C4-2B (cell line): ENCODE measurements around the gene DBNDD2.

ENCODE experiments used
- H3K27ac ChIP-seq: fragments of 450-650 bp; 2 replicates; pipeline ENCODE4 v1.5.1; 2017
- ZFX ChIP-seq: fragments of 450-650 bp; IDR thresholded peaks from 2 replicates; pipeline ENCODE4 v1.6.1; 2017
- TF ChIP-seq, protein P1 (sequence below): fragments of 450-650 bp; conservative IDR thresholded peaks from 2 replicates; pipeline ENCODE4 v1.5.1; 2017; ENCODE audit warnings: mild to moderate bottlenecking

The DBNDD2 gene

GRCh38 chr20:45372646-45373352, 35.3 kb upstream of the DBNDD2 start:
- no peak overlapping the region for H3K27ac ChIP-seq
- TF ChIP-seq ZFX, result no peak
- TF ChIP-seq, protein P1, sequence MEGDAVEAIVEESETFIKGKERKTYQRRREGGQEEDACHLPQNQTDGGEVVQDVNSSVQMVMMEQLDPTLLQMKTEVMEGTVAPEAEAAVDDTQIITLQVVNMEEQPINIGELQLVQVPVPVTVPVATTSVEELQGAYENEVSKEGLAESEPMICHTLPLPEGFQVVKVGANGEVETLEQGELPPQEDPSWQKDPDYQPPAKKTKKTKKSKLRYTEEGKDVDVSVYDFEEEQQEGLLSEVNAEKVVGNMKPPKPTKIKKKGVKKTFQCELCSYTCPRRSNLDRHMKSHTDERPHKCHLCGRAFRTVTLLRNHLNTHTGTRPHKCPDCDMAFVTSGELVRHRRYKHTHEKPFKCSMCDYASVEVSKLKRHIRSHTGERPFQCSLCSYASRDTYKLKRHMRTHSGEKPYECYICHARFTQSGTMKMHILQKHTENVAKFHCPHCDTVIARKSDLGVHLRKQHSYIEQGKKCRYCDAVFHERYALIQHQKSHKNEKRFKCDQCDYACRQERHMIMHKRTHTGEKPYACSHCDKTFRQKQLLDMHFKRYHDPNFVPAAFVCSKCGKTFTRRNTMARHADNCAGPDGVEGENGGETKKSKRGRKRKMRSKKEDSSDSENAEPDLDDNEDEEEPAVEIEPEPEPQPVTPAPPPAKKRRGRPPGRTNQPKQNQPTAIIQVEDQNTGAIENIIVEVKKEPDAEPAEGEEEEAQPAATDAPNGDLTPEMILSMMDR, result no peak

- H3K27ac ChIP-seq, result no peak overlapping the region
Measured at GRCh38 chr20:45373353-45374100, 34.6 kb upstream of the DBNDD2 start.

DNA sequence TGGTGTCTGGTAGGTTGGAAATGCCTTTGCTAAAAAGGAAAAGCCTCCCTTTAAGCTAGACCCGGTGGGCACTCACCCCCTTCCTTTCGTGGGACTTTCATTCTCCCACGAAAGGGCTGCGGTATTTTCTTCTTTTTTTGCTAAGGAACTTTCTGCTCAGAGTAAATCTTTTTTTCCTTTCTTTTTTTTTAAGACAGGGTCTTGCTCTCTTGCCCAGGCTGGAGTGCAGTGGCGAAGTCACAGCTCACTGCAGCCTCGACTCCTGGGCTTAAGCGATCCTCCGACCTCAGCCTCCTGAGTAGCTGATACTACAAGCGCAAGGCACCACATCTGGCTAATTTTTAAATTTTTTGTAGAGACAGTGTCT, 34.0 kb upstream of the DBNDD2 start:
- no peak overlapping the region for H3K27ac ChIP-seq
- TF ChIP-seq, protein P1, result peak; percentile 15
- TF ChIP-seq ZFX, result no peak

More at GRCh38 chr20:45373353-45374100, 34.6 kb upstream of the DBNDD2 start:
- no peak for TF ChIP-seq ZFX
- TF ChIP-seq, protein P1, result peak; percentile 95

DNA sequence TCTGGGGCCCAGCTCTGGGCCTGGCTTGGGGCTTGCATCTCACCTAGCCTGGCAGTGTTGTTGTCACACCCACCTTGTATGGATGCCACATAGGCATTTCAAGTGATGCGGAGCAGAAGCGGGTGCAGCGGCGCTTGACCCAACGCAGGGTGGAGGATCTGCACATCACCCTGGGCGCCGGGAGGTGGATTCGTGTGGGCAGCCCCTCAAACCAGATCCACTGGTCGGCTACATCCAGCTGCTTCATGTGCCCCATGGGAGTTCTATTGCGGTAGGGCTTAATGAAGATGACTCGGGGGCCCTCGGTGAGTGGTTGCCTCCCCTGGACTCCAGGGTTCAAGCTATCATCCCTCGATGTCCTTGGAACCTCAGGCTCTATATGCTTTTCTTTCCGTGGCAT, 33.1 kb upstream of the DBNDD2 start:
- TF ChIP-seq, protein P1, result no peak
- no peak for TF ChIP-seq ZFX
- H3K27ac ChIP-seq, result no peak overlapping the region

GRCh38 chr20:45377269-45377668, 30.8 kb upstream of the DBNDD2 start:
- no peak overlapping the region for H3K27ac ChIP-seq

GRCh38 chr20:45378191-45378590, 29.9 kb upstream of the DBNDD2 start, which contains the start of gene TP53TG5:
Gene TP53TG5 (minus strand): TSS chr20:45378325. CDS start chr20:45378236, 89 bp downstream.
- TF ChIP-seq, protein P1, result no peak
- TF ChIP-seq ZFX, result no peak
- no peak within 1 kb of the TSS for H3K27ac ChIP-seq

More at GRCh38 chr20:45377269-45377668, 30.8 kb upstream of the DBNDD2 start:
- TF ChIP-seq ZFX, result no peak
- TF ChIP-seq, protein P1, result no peak

GRCh38 chr20:45387274-45387673, 20.8 kb upstream of the DBNDD2 start:
- TF ChIP-seq, protein P1, result no peak
- no peak for TF ChIP-seq ZFX

More at GRCh38 chr20:45387274-45387673, 20.8 kb upstream of the DBNDD2 start:
- H3K27ac ChIP-seq, result no peak overlapping the region
